HG02623 (cell line): ENCODE data around the gene PAOX.
"Not testable (repeated sequence)": the region's sequence is repeated elsewhere in the genome, so short reads cannot be mapped to it uniquely, and the experiment has no call there.

Source experiments
- ATAC-seq: cut with Tn5 transposase; IDR thresholded peaks from one replicate; pipeline ENCODE4 v1.9.1; 2021; ENCODE audit warnings: moderate library complexity; ENCODE audit not compliant: unreplicated experiment

Gene PAOX

DNA sequence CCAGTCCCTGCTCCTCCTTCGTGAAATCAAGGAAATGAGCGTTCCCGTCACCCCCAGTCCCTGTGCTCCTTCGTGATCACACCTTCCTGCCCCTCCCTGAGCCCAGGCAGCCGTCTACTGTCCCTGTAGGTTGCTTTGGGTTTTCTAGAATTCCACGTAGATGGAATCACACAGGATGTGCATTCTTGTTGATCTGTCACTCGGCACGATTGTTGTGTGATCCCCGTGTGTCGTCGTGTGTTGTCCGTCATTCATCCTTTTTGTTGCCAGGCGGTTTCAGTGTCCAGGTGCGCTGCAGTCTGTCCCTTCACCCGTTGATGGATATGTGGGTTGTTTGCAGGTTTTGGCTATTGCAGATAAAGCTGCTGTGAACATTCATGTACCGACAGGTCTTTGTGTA is 24.3 kb downstream of the PAOX start:
- no peak for ATAC-seq

DNA sequence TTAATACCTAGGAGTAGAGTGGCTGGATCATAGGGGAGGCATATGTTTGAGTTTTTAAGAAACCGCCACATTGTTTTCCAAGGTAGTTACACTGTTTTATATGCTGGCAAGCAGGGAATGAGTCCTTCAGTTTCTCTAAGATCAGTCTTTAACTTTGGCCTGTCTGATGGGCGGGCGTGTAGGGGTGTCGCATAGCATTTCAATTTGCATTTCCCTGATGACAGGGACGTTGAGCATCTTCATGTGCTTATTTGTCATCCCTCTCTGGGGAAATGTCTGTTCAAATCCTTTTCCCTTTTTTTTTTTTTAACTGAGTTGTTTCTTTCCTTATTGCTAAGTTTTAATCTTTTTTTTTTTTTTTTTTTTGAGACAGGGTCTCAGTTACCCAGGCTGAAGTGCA is 24.7 kb downstream of the PAOX start:
- no peak for ATAC-seq

DNA sequence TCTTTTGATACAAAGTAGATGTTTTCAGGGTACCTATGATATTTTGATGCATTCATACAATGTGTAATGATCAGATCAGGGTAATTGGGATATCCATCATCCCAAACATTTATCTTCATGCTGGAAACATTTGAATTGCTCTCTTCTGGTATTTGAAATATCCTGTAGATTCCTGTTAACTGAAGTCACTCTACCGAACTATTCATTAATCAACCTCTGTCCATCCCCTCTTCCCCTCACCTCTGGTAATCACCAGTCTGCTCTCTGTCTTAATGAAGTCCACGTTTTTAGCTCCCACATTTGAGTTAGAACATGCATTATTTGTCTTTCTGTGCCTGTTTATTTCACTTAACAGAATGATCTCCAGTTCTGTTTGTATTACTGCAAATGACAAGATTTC is 26.2 kb downstream of the PAOX start:
- no peak for ATAC-seq

DNA sequence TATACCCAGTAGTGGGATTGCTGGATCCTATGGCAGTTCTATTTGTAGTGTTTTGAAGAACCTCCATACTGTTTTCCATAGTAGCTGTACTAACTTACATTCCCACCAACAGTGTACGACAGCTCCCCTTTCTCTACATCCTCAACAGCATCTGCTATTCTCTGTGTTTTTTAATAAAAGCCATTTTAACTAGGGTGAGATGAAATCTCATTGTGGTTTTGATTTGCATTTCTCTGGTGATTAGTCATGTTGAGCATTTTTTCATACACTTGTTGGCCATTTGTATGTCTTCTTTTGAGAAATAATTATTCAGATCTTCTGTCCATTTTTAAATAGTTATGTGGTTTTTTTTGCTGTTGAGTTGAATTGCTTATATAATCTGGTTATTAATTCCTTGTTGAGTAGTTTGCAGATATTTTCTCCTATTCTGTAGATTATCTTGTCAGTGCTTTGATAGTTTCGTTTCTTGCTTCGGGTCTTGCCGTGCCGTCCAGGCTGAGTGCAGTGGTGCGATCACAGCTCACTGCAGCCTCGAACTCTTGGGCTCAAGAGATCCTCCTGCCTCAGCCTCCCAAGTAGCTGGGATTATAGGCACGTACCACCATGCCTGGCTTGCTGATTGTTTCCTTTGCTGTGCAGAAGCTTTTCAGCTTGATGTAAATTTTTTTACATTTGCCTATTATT is 26.9 kb downstream of the PAOX start:
- ATAC-seq = no peak

DNA sequence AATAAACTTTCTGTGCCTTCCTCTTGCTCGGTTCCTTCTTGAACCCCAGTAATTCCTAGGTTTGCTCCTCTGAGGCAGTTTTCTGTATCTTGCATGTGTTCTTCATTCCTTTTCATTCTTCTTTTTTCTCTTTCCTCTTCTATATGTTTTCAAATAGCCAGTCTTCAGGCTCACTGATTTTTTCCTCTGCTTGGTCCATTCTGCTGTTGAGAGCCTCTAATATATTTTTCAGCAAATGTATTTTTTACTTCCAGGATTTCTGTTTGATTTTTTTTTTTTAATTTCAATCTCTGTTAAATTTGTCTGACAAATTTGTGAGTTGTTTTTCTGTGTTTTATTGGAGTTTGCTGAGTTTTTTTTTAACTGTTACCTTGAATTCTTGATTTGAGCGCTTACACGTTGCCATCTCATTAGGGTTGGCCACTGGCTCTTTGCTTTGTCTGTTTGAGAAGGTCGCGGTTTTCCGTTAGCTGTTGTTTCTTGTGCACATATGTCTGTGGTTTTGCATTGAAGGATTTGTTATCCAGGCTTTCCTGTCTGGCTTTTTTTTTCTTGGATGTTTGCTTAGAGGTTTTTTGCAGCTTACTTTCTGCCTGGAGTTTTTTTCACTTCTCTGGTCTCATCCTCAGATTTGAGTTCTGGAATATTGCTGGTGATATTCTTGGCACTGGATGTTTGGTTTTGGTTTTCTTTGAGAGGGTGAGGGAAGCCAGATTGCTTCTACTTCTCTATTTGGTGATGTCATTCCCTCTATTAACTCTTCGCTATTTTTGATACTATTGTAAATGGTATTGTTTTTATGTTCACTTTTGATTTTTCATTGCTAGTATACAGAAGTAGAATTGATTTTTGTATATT is 32.7 kb downstream of the PAOX start:
- ATAC-seq = no peak

DNA sequence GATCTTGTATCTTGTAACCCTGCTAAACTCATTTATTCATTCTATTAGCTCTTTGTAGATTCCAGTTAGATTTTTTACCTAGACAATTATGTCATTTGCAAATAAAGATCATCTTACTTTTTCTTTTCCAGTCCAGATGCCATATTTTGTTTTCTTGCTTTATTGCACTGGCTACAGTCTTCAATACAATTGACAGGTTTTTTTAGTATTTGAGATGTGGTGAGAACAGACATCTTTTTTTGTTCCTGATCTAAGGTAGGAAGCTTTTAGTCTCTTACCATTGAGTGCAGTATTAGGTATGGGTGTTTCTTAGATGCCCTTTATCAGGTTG is 33.3 kb downstream of the PAOX start:
- ATAC-seq = no peak

DNA sequence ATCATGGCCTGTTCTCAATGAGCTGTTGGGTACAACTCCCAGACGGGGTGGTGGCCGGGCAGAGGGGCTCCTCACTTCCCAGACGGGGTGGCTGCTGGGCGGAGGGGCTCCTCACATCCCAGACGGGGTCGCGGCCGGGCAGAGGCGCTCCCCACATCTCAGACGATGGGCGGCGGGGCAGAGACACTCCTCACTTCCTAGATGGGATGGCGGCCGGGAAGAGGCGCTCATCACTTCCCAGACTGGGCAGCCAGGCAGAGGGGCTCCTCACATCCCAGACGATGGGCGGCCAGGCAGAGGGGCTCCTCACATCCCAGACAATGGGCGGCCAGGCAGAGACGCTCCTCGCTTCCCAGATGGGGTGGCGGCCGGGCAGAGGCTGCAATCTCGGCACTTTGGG is 35.3 kb downstream of the PAOX start:
- ATAC-seq = not testable (repeated sequence)

DNA sequence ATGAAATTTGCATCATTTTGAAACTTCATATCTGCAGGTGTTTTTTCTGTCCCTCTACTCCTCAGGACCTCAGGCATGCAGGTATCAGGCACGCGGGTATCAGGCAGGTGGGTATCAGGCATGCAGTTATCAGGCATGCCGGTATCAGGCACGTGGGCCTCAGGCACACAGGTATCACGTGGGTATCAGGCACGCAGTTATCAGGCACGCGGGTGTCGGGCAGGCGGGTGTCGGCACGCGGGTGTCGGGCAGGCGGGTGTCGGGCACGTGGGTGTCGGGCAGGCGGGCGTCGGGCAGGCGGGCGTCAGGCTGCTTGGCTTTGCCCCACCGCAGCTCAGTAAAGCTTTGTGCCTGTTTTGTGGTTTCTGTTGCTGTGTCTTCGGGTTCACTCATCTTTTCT is 36.7 kb downstream of the PAOX start:
- no peak for ATAC-seq

DNA sequence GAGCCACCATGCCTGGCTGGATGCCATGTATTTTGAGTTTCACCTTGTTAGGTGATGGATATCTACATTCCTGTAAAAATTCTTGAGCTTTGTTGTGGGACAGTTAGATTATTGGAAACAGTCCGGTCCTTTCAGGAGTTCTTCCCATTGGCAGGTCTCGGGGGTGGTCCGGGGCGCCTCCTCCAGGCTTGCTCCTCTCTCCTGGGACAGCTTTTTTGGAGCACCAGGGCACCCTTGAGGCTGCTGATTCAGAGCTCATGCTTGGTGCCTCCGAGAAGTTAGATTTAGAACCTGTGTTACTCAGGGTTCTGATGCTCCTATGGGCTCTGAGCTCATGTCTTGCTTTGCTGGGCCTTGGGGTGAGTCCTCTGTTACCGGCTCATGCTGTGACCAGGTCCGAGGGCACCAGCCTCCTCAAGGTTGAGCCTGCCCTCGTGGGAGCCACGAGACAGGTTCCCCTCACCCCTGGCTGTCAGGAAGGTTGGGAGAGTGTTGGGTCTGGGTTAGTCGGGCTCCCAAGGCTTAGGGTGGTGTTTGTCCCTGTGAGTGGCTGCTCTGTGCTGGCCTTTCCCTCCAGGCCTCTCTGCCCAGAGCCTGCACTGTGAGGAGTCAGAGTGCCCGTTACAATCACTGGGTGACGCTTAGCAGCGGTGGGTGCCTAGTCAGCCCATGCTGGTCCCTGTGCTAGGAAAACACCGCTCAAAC is 39.4 kb downstream of the PAOX start:
- no peak for ATAC-seq

DNA sequence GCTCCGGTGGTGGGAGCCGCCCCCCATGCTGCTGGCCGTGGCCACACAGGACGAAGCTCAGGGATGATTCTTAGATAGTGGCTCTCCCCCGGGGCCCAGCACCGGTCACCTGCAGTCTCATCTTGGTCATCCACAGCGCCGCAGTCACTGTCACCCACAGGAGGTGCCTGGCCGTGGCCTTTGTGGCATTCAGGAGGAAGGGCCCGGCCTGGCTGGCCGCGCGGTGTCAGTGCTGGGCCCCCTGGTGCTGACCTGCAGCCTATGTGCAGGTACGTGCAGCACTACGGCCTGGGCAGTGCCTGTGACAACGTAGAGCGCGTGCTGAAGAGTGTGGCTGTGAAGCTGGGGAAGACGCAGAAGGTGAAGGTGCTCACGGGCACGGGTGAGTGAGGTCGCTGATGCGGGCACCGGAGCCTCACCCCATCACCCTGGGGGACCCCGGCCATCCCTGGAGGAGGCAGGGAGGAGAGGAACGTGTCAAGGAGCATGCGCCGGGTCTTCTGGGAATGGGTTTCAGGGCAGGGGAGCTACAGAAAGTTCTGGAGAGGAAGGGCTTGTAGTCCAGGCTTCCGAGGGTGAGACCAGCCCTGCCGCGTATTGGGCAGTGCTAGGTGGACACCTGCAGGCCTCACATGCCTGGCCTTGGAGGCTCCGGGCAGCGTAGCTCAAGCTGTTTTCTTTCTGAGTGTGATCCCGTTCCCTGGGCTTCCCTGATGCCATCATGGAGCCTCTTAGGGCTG is 40.3 kb downstream of the PAOX start:
- no peak for ATAC-seq

DNA sequence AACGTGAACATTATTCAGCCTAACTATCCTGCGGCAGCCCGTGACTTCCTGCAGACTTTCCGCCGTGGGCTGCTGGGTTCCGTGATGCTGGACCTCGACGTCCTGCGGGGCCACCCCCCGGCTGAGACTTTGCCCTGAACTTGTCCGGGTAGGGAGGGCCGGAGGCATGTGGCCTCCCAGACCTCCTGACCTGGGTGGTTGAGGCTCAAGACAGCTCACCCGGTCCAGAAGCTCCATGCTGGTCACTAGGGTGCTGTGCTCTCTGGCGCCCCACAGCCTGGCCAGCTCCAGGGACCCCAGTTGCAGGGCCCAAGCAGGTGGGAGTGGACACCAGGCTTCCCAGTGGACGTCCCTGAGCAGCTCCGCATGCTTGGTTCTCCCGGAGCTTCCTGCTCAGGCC is 41.0 kb downstream of the PAOX start:
- ATAC-seq = no peak

DNA sequence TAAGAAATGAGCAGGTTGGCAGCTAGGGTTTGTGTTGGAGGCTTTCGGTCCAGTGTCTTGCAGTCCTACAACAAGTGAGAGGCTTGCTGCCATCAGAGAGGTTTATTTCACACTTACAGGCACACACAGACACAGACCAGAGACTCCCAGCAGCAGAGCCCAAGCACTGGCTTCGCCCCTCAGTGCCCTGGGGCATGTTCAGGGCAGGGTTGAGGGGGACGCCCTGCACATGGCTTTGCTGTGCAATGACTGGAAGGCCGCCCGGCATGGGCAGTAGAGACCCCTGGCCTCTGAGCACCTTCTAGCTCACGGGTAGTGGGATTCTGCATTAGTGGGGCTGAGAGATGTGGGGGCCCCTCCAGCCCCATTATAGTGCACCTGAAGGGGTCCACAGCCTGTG is 41.5 kb downstream of the PAOX start:
- ATAC-seq = no peak

DNA sequence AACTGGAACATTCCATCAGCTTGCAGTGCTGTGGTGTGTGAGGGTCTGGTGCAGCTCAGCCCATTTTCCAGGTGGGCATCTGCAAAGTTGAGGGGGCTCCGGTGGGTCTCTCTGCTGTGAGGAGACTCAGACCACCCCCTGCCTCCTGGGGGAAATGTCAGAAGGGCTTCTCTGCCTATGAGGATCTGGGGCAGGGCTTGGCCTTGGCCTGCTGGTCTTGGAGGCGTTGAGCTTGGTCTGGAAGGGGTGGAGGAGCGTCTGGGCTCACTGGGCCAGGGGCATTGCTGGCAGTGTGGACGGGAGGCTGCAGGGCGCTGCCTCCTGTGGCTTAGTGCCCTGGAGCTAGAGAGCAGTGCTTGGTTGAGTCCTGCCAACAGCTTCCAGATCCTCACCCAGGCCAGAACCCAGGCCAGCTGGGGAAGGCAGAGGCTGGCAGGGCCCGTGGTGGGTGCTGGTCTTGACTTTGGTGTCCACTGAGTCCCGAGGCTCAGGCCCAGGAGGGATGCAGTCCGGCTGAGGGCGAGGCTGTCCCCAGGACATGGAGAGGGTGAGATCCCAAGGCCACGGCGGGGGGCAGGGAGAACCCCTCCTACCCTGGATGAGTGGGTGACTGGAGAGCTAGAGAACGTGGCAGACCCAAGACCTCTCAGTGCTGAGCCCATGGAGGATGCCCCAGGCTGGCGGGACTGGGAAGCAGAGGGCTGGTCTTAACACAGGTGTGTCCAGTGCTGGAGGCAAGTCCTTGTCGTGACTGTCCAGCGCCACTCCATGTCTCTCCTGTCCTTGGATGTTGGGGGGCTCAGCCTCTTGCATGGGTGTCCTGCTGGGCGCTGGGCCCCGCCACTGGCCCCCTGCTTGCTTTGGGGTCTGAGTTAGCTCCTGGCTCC is 42.5 kb downstream of the PAOX start:
- no peak for ATAC-seq

DNA sequence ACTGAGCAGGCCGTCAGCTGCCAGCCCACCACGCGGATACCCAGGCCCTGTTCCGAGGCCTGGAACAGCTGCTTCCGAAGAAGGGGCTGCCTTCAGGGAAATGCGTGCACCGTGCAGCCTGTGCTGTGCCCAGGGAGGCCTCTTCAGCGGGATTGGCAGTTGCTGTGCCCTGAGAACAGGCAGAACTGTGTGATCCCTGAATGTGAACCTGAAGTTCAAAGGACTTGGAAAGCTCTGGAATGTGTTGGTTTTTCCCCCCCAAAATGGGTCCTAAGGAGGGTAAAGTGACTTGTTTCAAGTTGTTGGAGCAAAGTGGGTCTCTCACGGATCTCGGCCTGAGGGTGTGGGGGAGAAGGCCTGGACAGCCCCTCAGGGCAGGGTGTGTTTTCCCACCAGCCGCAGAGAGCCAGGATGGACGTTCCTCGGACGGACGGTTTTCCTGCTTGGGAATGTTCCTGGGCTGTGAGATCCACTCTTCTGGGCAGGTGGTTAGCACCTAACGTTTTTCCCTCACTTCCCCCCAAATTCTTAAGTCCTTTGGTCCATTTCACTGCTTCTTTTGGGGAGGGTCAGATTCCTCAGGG is 43.3 kb downstream of the PAOX start:
- no peak for ATAC-seq

DNA sequence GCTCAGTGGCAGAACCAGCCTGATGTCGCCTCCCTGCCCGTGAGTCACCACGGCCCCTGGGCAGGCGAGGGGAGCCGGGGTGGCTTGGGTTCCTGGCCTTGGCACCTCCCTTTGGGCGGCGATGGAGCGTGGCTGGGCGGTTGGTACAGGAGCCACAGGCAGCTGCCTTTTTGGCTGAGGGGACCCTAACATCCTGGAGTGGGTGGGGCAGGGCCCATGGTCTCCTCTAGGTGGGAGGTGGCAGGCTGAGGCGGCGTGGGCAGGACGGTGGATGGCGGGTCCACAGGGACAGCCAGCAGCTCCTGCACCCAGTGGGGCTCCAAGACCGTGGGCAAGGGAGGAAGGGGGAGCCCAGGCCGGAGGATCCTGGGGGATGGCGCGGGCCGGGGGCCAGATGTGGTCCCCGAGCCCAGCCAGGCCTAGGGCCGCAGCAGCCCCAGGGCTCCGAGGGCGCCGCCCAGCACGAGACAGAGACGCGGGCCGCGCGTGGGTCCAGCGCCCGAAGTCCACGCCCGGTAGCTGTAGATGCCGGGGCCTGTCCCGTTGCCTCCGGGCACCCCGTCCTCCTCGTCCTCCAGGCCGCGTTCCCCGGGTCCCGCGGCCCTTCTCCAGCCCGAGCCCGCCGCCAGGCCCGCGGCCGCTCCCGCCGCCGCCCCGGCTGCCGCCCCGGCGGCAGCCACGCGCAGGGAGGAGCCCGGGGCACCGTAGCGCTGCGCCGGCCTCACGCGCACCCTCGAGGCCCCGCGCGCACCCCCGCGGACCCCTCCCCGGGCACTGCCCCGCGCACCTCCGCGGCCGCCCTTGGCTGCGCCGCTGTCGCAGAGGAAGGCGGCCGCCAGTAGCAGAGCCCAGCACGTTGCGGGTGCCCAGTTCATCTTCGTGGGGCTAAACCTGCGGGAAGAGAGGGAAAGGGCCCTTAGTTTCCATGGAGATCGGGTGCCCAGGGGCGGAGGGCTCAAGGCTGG is 44.0 kb downstream of the PAOX start:
- ATAC-seq = no peak

DNA sequence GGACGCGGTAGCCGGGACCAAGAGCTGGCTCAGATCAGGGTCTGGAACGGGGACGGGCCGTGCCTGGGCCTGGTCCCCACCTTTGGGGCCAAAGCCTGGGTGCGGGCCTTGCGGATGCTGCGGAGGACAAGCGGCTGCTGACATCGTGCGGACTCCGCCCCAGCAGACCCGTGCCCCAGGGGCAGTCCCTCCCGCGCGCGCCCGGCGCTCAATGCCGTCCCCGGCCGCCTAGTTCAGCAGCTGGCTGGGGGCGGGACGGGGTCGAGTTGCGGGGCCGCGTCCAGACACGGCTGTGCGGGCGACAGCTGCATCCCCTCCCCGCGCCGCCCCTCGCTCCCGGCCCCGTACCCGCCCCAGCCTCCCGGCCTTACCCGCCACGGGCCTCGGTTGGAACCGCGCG is 45.0 kb downstream of the PAOX start:
- ATAC-seq = not testable (repeated sequence)

DNA sequence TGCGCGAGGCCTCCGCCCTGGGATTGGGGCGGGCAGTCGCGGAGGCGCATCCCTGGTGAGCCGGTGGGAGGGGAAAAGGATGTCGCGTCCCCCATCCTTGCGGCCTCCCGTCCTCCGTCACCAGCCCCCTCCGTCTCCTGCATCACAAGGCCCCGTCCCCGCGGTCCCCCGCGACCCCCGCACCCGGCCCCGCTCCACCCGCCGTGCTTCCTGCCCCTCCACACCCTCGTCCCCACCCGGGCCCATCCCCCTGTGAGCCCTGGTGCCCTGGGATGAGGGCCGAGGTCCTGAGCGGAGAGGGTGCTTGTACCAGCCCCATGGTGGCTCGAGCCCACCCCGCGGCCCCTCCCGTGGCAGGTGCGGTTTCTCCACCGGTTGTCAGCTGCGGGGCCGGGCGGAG is 45.5 kb downstream of the PAOX start, which contains the start of gene SPRN:
TSS of gene SPRN (minus strand) at position 25 of the 400 bp plus-strand sequence. CDS start 944 bp downstream, outside the sequence.
- not testable (repeated sequence) for ATAC-seq

DNA sequence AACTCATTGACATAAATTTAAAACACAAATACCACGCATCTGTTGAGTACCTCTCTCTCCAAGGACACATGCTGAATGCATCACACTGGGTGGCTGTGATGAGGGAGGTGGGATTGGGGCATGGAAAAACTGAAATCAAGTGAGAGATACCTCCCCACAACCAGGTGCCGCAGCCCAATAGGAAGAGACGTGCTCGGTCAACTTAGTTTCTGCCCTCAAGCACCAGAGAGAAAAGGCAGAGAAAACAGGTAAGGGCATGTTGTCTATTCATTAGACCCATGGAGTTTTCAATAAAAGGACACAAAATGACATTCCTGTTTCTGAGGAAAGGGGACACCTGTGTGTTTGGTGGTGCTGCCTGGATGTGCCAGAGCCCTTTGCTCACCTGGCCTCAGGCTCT is 50.5 kb downstream of the PAOX start:
- ATAC-seq = not testable (repeated sequence)
